A549 (cell line): ENCODE measurements around the gene RAD51B.
"Not testable (repeated sequence)": the region's sequence is repeated elsewhere in the genome, so short reads cannot be mapped to it uniquely, and the experiment has no call there.

Source experiments
- CTCF ChIP-seq: fragments of >200 bp; sonication (Bioruptor Twin); formaldehyde crosslinking; IDR thresholded peaks from 3 replicates; pipeline ENCODE4 v1.5.1; 2016
- ELK1 ChIP-seq: fragments of 150-350 bp; IDR thresholded peaks from 2 replicates; pipeline ENCODE4 v1.6.1; 2014; ENCODE audit warnings: low read depth, mild to moderate bottlenecking, low read length
- EP300 ChIP-seq, 2 experiments: fragments of >200 bp; sonication (Bioruptor Twin); formaldehyde crosslinking; IDR thresholded peaks; 2 replicates in 1 of 2; 3 replicates in 1 of 2; pipeline ENCODE4 v1.6.1; 2016 to 2017
- HMGXB4 ChIP-seq: fragments of 250-450 bp; sonication (Bioruptor Pico); IDR thresholded peaks from 2 replicates; pipeline ENCODE4 v1.5.0; 2021; ENCODE audit warnings: mild to moderate bottlenecking, moderate library complexity, borderline replicate concordance
- REST ChIP-seq: fragments of 200-600 bp; sonication (generic); IDR thresholded peaks from 2 replicates; pipeline ENCODE4 v1.6.1; 2016; ENCODE audit warnings: antibody characterized with exemption, mild to moderate bottlenecking, moderate library complexity

GRCh38 chr14:67967970-67968369 is 148.4 kb downstream of the RAD51B start:
- not testable (repeated sequence) for TF ChIP-seq CTCF; EP300 (IDR thresholded peaks at IDR 0.05); HMGXB4 (CRISPR knock-in tag); REST; ELK1
